ENCODE measurements around the gene GTF2F2.

GTF2F2 gene

GRCh38 chr13:45332831-45333219 is 212.5 kb downstream of the GTF2F2 start:
- FAIRE-seq (no peak), DNase-seq (ENCODE audit: low spot score) (no peak)

- DNase-seq (ENCODE audit: low spot score): no peak
- no peak for FAIRE-seq
Observed at GRCh38 chr13:45333251-45333976, 213.1 kb downstream of the GTF2F2 start.

Measured in urothelium cell line (cell line).